OCI-LY7 (cell line): Measurements from ENCODE around the gene MAML3. TPM values are rescaled to one million over a fixed set of nuclear protein-coding genes. Genes with fewer than 3 reads are reported as not detected.

Experiments
- BruUV-seq: library from RNA; stranded (reverse); fragments of 400-500 nt; replicated peaks from 2 replicates; lab custom pipeline; 2021; lab: Mats Ljungman, UMichigan
- CTCF ChIA-PET: fragments of 300-600 bp; sonication (Branson Sonifier 250); formaldehyde crosslinking; loops from one replicate; lab custom pipeline; 2022; ENCODE audit warnings: antibody characterized with exemption; ENCODE audit not compliant: unreplicated experiment; lab: Charles Lee
- POLR2A ChIA-PET: fragments of 300-600 bp; sonication (Branson Sonifier 250); formaldehyde crosslinking; loops from one replicate; lab custom pipeline; 2022; ENCODE audit warnings: antibody characterized with exemption; lab: Charles Lee
- DNase-seq: peaks from one replicate; pipeline ENCODE4 v3.0.0-alpha.2; 2015; ENCODE audit warnings: low spot score
- H2AFZ ChIP-seq: fragments of 200-600 bp; sonication (generic), shearing (Covaris generic); 2 replicates; pipeline ENCODE4 v1.6.1; 2014; ENCODE audit warnings: mild to moderate bottlenecking, antibody characterized with exemption, low read length, moderate library complexity
- H3K27ac ChIP-seq: fragments of 200-600 bp; sonication (generic); 2 replicates; pipeline ENCODE4 v1.5.1; 2014; ENCODE audit warnings: mixed run types, low read depth, mild to moderate bottlenecking, moderate library complexity, low read length, inconsistent platforms; ENCODE audit not compliant: poor library complexity, severe bottlenecking
- H3K36me3 ChIP-seq: fragments of 200-600 bp; sonication (generic); 2 replicates; pipeline ENCODE4 v1.6.1; 2014; ENCODE audit warnings: mild to moderate bottlenecking, antibody characterized with exemption, low read length, moderate library complexity, mixed read lengths; ENCODE audit not compliant: insufficient read depth
- H3K4me1 ChIP-seq: fragments of 200-600 bp; sonication (generic); 2 replicates; pipeline ENCODE4 v1.5.1; 2014; ENCODE audit warnings: mild to moderate bottlenecking, low read length; ENCODE audit not compliant: insufficient read depth, poor library complexity, severe bottlenecking
- H3K4me2 ChIP-seq: fragments of 200-600 bp; sonication (generic); 2 replicates; pipeline ENCODE4 v1.6.1; 2014; ENCODE audit warnings: mild to moderate bottlenecking, low read length
- H3K4me3 ChIP-seq: fragments of 200-600 bp; sonication (generic); 2 replicates; pipeline ENCODE4 v1.5.1; 2014; ENCODE audit warnings: mild to moderate bottlenecking, low read depth, low read length; ENCODE audit not compliant: poor library complexity, severe bottlenecking
- H3K79me2 ChIP-seq: fragments of 200-600 bp; sonication (generic); 2 replicates; pipeline ENCODE4 v1.6.1; 2016; ENCODE audit warnings: low read depth, mild to moderate bottlenecking, low read length, moderate library complexity, mixed read lengths; ENCODE audit not compliant: insufficient read depth
- H3K9me2 ChIP-seq: fragments of 200-600 bp; sonication (generic); 2 replicates; pipeline ENCODE4 v1.6.1; 2016; ENCODE audit warnings: mild to moderate bottlenecking, low read length, mixed read lengths; ENCODE audit not compliant: insufficient read depth
- H3K9me3 ChIP-seq: fragments of 200-600 bp; sonication (generic); 2 replicates; pipeline ENCODE4 v1.6.1; 2014; ENCODE audit warnings: mild to moderate bottlenecking, mixed run types, low read length, mixed read lengths
- H4K20me1 ChIP-seq: fragments of 200-600 bp; sonication (generic); 2 replicates; pipeline ENCODE4 v1.6.1; 2014; ENCODE audit warnings: mild to moderate bottlenecking, antibody characterized with exemption, low read length, moderate library complexity, mixed read lengths; ENCODE audit not compliant: insufficient read depth
- CTCF ChIP-seq: fragments of 200-600 bp; sonication (generic); conservative IDR thresholded peaks from 2 replicates; pipeline ENCODE4 v1.5.1; 2014; ENCODE audit warnings: mild to moderate bottlenecking, antibody characterized with exemption, low read length, moderate library complexity, mixed read lengths
- EZH2phosphoT487 ChIP-seq: fragments of 200-600 bp; sonication (generic); IDR thresholded peaks from 2 replicates; pipeline ENCODE4 v1.6.1; 2018; ENCODE audit warnings: low read depth, borderline replicate concordance, mild to moderate bottlenecking, mixed run types, antibody characterized with exemption, low read length, moderate library complexity, mixed read lengths
- intact Hi-C: fragments of 100-400 bp; cut with micrococcal nuclease; formaldehyde crosslinking; loops from one replicate; pipeline ENCODE4 v1.10.0; 2022; ENCODE audit not compliant: unreplicated experiment
- total RNA-seq, 2 experiments: library from RNA; depleted of rRNA in 1 of 2; stranded (reverse); fragments of >200 nt in 1 of 2; shearing (Covaris generic) in 1 of 2; gene quantifications; 2 replicates each; pipeline ENCODE4 v1.2.3, GENCODE V29; 2014 to 2022

Gene MAML3
- total RNA-seq, 2 experiments from 2014 or later = 0.80 to 1.2 TPM

GRCh38 chr4:139849219-139849618 lies 304.8 kb downstream of the MAML3 start:
- H3K4me3 ChIP-seq = no peak overlapping the region
- no peak for DNase-seq
- no peaks in the 10 kb centered on the region for H3K36me3 ChIP-seq
- no peaks in the 10 kb centered on the region for H3K4me1 ChIP-seq
- no TSS peak for BruUV-seq
- intact Hi-C loops = no loop called here
- H2AFZ ChIP-seq = no peak overlapping the region
- ChIA-PET POLR2A (no interaction called here), CTCF (no interaction called here)
- no peak for TF ChIP-seq EZH2phosphoT487
- no peak for TF ChIP-seq CTCF
- no peak overlapping the region for H3K4me2 ChIP-seq
- H3K9me2 ChIP-seq = no peaks in the 10 kb centered on the region
- H3K79me2 ChIP-seq = no peaks in the 10 kb centered on the region
- H3K27ac ChIP-seq = no peak overlapping the region
- H3K9me3 ChIP-seq = no peaks in the 10 kb centered on the region
- H4K20me1 ChIP-seq = no peaks in the 10 kb centered on the region

DNA sequence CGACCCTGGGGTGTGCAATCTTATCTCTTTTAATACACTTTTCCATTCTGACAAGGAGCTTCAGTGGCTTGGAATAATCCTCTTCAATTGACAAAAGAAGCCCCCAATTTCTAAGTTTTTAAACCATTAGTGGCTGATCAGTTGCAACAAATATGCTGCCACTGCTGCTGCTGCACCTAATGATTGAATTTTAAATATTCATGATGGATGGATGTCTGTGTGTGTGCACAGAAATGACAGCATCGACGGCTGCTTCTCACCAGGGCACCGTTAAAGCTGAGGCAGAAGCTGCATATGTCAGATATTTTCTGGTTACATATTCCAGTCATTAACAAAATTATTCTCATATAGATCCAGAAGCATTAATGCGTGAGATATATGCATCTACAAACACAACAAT lies 306.0 kb downstream of the MAML3 start:
- H4K20me1 ChIP-seq = no peaks in the 10 kb centered on the region
- no peaks in the 10 kb centered on the region for H3K9me2 ChIP-seq
- ChIA-PET CTCF (no interaction called here), POLR2A (interaction anchor here (0.7 kb wide), 1 partner anchor 1312 kb away, joined by 4 read pairs; no protein-coding TSS in a partner anchor)
- H3K36me3 ChIP-seq = no peaks in the 10 kb centered on the region
- no peak for TF ChIP-seq CTCF
- TF ChIP-seq EZH2phosphoT487 = no peak
- H3K4me1 ChIP-seq = no peaks in the 10 kb centered on the region
- no peaks in the 10 kb centered on the region for H3K9me3 ChIP-seq
- intact Hi-C loops = no loop called here
- H3K27ac ChIP-seq = no peak overlapping the region
- H3K4me2 ChIP-seq = no peak overlapping the region
- DNase-seq = no peak
- H3K79me2 ChIP-seq = no peaks in the 10 kb centered on the region
- no TSS peak for BruUV-seq
- no peak overlapping the region for H3K4me3 ChIP-seq
- H2AFZ ChIP-seq = no peak overlapping the region

- CTCF ChIA-PET = no interaction called here
These were observed 306.4 kb downstream of the MAML3 start for GRCh38 chr4:139847602-139848001.

More at GRCh38 chr4:139847602-139848001, 306.4 kb downstream of the MAML3 start:
- no peak overlapping the region for H2AFZ ChIP-seq
- no peak overlapping the region for H3K4me3 ChIP-seq
- no peaks in the 10 kb centered on the region for H3K79me2 ChIP-seq
- TF ChIP-seq CTCF (no peak), EZH2phosphoT487 (no peak)
- H3K4me2 ChIP-seq = no peak overlapping the region
- BruUV-seq = no TSS peak
- no peaks in the 10 kb centered on the region for H3K4me1 ChIP-seq
- no peaks in the 10 kb centered on the region for H3K36me3 ChIP-seq
- no peak for DNase-seq
- intact Hi-C loops = no loop called here
- no peaks in the 10 kb centered on the region for H4K20me1 ChIP-seq
- H3K9me2 ChIP-seq = no peaks in the 10 kb centered on the region
- no peaks in the 10 kb centered on the region for H3K9me3 ChIP-seq
- POLR2A ChIA-PET = interaction anchor here (0.7 kb wide), 1 partner anchor 1312 kb away, joined by 4 read pairs; no protein-coding TSS in a partner anchor
- no peak overlapping the region for H3K27ac ChIP-seq
